HCT116 (cell line): ENCODE data around the gene TNC. TPM values are rescaled to one million over a fixed set of nuclear protein-coding genes. Genes with fewer than 3 reads are reported as not detected.

Source experiments
- ATAC-seq: fragments of 200-7000 bp; cut with Tn5 transposase; 2 replicates; pipeline ENCODE4 v1.9.1; 2020; ENCODE audit warnings: mild to moderate bottlenecking, moderate library complexity
- BruUV-seq: library from RNA; stranded (reverse); fragments of 400-500 nt; replicated peaks from 2 replicates; lab custom pipeline; 2021; lab: Mats Ljungman, UMichigan
- CTCF ChIA-PET: fragments of 300-600 bp; sonication (Branson Sonifier 250); formaldehyde crosslinking; loops from one replicate; lab custom pipeline; 2021; ENCODE audit warnings: antibody characterized with exemption; lab: Charles Lee
- POLR2A ChIA-PET: fragments of 300-600, 350-600 bp; sonication (Branson Sonifier 250); formaldehyde crosslinking; loops from one replicate; lab custom pipeline; 2021; ENCODE audit warnings: antibody characterized with exemption; lab: Charles Lee
- RAD21 ChIA-PET, 2 experiments: fragments of 300-600 bp; sonication (Branson Sonifier 250); formaldehyde crosslinking; loops; one replicate each; lab custom pipeline; 2023; ENCODE audit warnings: low total read pairs in 2 of 2; ENCODE audit not compliant: uncharacterized antibody in 2 of 2, unreplicated experiment in 2 of 2, low non-redundant PET in 1 of 2; lab: Charles Lee
- DNase-seq: peaks from one replicate; pipeline ENCODE4 v3.0.0-alpha.2; 2010; ENCODE audit warnings: low read depth, low spot score
- H2AFZ ChIP-seq: fragments of 200-600 bp; shearing (Covaris generic), sonication (generic); 2 replicates; pipeline ENCODE4 v1.6.1; 2017; ENCODE audit warnings: low read depth, mixed run types, mixed read lengths, antibody characterized with exemption, low read length; ENCODE audit not compliant: poor library complexity, severe bottlenecking
- H3K27ac ChIP-seq: 2 replicates; pipeline ENCODE4 v1.5.1; 2012; ENCODE audit warnings: low read depth, low read length
- H3K27me3 ChIP-seq: fragments of 200-600 bp; sonication (generic); 2 replicates; pipeline ENCODE4 v1.6.1; 2016; ENCODE audit warnings: mixed run types, low read length, mixed read lengths; ENCODE audit not compliant: insufficient read depth
- H3K36me3 ChIP-seq, 2 experiments: fragments of 200-500 bp in 1 of 2; fragments of 200-600 bp in 1 of 2; sonication (Bioruptor generic) in 1 of 2; sonication (generic) in 1 of 2; 2 replicates each; pipeline versions ENCODE4 v1.5.1 to v1.6.1; 2014 to 2016; ENCODE audit warnings: low read length in 2 of 2, inconsistent platforms in 1 of 2, mixed read lengths in 1 of 2, mixed run types in 1 of 2; ENCODE audit not compliant: insufficient read depth in 2 of 2, control insufficient read depth in 1 of 2
- H3K4me1 ChIP-seq, 2 experiments: fragments of 200-600 bp in 1 of 2; sonication (generic) in 1 of 2; 2 replicates each; pipeline versions ENCODE4 v1.5.1 to v1.6.1; 2012 to 2017; ENCODE audit warnings: low read length in 2 of 2, inconsistent platforms in 1 of 2, mild to moderate bottlenecking in 1 of 2, mixed read lengths in 1 of 2, mixed run types in 1 of 2, moderate library complexity in 1 of 2; ENCODE audit not compliant: insufficient read depth in 2 of 2, control insufficient read depth in 1 of 2
- H3K4me2 ChIP-seq: fragments of 200-600 bp; sonication (generic); 2 replicates; pipeline ENCODE4 v1.6.1; 2017; ENCODE audit warnings: mixed run types, low read length, mixed read lengths
- H3K4me3 ChIP-seq, 2 experiments: fragments of 200-600 bp in 1 of 2; sonication (generic) in 1 of 2; replicated peaks in 1 of 2; 2 replicates each; pipeline ENCODE4 v1.5.1; 2011 to 2016; ENCODE audit warnings: low read length in 2 of 2, control low read depth in 1 of 2, low read depth in 1 of 2, mild to moderate bottlenecking in 1 of 2, mixed read lengths in 1 of 2, mixed run types in 1 of 2
- H3K79me2 ChIP-seq: fragments of 200-600 bp; sonication (generic); 2 replicates; pipeline ENCODE4 v1.6.1; 2017; ENCODE audit warnings: mild to moderate bottlenecking, mixed run types, low read length, moderate library complexity, mixed read lengths; ENCODE audit not compliant: insufficient read depth
- H3K9ac ChIP-seq: fragments of 200-600 bp; sonication (generic); 2 replicates; pipeline ENCODE4 v1.6.1; 2016; ENCODE audit warnings: low read length, mixed read lengths
- H3K9me2 ChIP-seq: fragments of 200-600 bp; sonication (generic), shearing (Covaris generic); 2 replicates; pipeline ENCODE4 v1.6.1; 2017; ENCODE audit warnings: mixed run types, mild to moderate bottlenecking, moderate library complexity; ENCODE audit not compliant: insufficient read depth
- H3K9me3 ChIP-seq, 2 experiments: fragments of 200-500 bp in 1 of 2; fragments of 200-600 bp in 1 of 2; sonication (Bioruptor generic) in 1 of 2; sonication (generic) in 1 of 2; 2 replicates each; pipeline ENCODE4 v1.6.1; 2014 to 2017; ENCODE audit warnings: low read length in 2 of 2, mixed read lengths in 2 of 2, inconsistent platforms in 1 of 2, low read depth in 1 of 2, mild to moderate bottlenecking in 1 of 2, mixed run types in 1 of 2, moderate library complexity in 1 of 2; ENCODE audit not compliant: control insufficient read depth in 1 of 2, insufficient read depth in 1 of 2
- H4K20me1 ChIP-seq: fragments of 200-600 bp; sonication (generic), shearing (Covaris generic); 2 replicates; pipeline ENCODE4 v1.6.1; 2017; ENCODE audit warnings: mixed run types, mild to moderate bottlenecking, moderate library complexity; ENCODE audit not compliant: insufficient read depth
- EGR1 ChIP-seq: IDR thresholded peaks from 2 replicates; pipeline ENCODE4 v1.6.1; 2012; ENCODE audit warnings: low read depth
- EZH2 ChIP-seq: fragments of 200-600 bp; sonication (generic); IDR thresholded peaks from 2 replicates; pipeline ENCODE4 v1.6.1; 2017; ENCODE audit warnings: antibody characterized with exemption, mixed run types
- FOSL1 ChIP-seq: IDR thresholded peaks from 2 replicates; pipeline ENCODE4 v1.6.1; 2012; ENCODE audit warnings: low read depth
- JUND ChIP-seq: IDR thresholded peaks from 2 replicates; pipeline ENCODE4 v1.6.1; 2012
- POLR2AphosphoS5 ChIP-seq: IDR thresholded peaks from 2 replicates; pipeline ENCODE4 v1.6.1; 2011; ENCODE audit warnings: mild to moderate bottlenecking, low read depth, low read length, moderate library complexity
- TCF7L2 ChIP-seq: IDR thresholded peaks from 2 replicates; pipeline ENCODE4 v1.7.0; 2011; ENCODE audit warnings: borderline replicate concordance, inconsistent platforms; ENCODE audit not compliant: insufficient read depth, insufficient read length; ENCODE audit errors: extremely low read depth
- YY1 ChIP-seq: IDR thresholded peaks from 2 replicates; pipeline ENCODE4 v1.6.1; 2011; ENCODE audit warnings: low read length, low read depth, moderate library complexity, mild to moderate bottlenecking; ENCODE audit not compliant: insufficient replicate concordance; ENCODE audit errors: extremely low read depth
- ZFX ChIP-seq: fragments of 450-650 bp; IDR thresholded peaks from 2 replicates; pipeline ENCODE4 v1.6.1; 2017
- intact Hi-C: fragments of 100-400 bp; cut with micrococcal nuclease; formaldehyde crosslinking; loops from 2 replicates; pipeline ENCODE4 v1.10.0; 2022
- total RNA-seq: library from RNA; stranded (reverse); gene quantifications from one replicate; pipeline ENCODE4 v1.2.1, GENCODE V29; 2021; ENCODE audit not compliant: unreplicated experiment
- TF ChIP-seq, protein P1 (sequence below), 3 experiments: fragments of 200-600 bp in 1 of 3; sonication (generic) in 1 of 3; IDR thresholded peaks in 2 of 3; conservative IDR thresholded peaks in 1 of 3; 2 replicates each; pipeline ENCODE4 v1.5.1; 2012 to 2017; ENCODE audit warnings: low read depth in 2 of 3, low read length in 2 of 3, antibody characterized with exemption in 1 of 3, borderline replicate concordance in 1 of 3, control low read depth in 1 of 3, mild to moderate bottlenecking in 1 of 3, mixed read lengths in 1 of 3, mixed run types in 1 of 3, moderate library complexity in 1 of 3; ENCODE audit not compliant: insufficient read depth in 1 of 3

Gene TNC
- total RNA-seq, 1 experiment from 2014 or later, result 0.49 TPM

DNA sequence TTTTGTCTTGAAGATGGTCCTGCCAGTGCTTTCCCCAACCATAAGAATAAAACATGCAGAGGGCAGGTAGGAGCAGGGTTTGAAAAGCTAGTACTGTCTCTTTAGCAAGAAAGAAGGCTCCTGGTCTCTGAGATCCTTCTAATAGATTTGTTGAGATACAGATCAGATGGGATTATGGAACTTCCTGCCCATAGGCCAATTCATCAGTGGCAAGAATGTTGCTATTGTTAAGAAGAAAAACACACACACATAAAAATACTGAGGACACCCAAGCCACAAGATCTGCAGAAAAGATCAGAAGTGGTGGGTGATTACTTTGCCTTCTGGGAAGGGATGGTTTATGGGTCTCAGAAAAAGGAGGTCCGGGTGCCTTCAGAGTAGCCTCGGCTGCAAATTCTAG lies 59.8 kb downstream of the TNC start:
- H3K27me3 ChIP-seq, result peaks cover 36% of the 10 kb centered on the region; the same call in 1 of the 2 replicates
- intact Hi-C loops, result no loop called here
- H3K36me3 ChIP-seq, result no peaks in the 10 kb centered on the region
- TF ChIP-seq ZFX, result no peak
- no peak for TF ChIP-seq YY1
- TF ChIP-seq, protein P1, sequence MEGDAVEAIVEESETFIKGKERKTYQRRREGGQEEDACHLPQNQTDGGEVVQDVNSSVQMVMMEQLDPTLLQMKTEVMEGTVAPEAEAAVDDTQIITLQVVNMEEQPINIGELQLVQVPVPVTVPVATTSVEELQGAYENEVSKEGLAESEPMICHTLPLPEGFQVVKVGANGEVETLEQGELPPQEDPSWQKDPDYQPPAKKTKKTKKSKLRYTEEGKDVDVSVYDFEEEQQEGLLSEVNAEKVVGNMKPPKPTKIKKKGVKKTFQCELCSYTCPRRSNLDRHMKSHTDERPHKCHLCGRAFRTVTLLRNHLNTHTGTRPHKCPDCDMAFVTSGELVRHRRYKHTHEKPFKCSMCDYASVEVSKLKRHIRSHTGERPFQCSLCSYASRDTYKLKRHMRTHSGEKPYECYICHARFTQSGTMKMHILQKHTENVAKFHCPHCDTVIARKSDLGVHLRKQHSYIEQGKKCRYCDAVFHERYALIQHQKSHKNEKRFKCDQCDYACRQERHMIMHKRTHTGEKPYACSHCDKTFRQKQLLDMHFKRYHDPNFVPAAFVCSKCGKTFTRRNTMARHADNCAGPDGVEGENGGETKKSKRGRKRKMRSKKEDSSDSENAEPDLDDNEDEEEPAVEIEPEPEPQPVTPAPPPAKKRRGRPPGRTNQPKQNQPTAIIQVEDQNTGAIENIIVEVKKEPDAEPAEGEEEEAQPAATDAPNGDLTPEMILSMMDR (IDR thresholded peaks at IDR 0.05 in 2 of 3, conservative IDR thresholded peaks at IDR 0.05 in 1 of 3; ENCODE audit: borderline replicate concordance in 1 of 3, insufficient read depth in 1 of 3, low read depth in 2 of 3, low read length in 2 of 3), result no peak
- no peak for TF ChIP-seq EZH2
- TF ChIP-seq JUND, result no peak
- no peaks in the 10 kb centered on the region; the same call in 1 of the 2 replicates for H4K20me1 ChIP-seq
- no peak overlapping the region for H3K4me3 ChIP-seq
- ATAC-seq (no peak), DNase-seq (no peak)
- no peaks in the 10 kb centered on the region for H3K79me2 ChIP-seq
- CTCF ChIA-PET, result no interaction called here
- no peaks in the 10 kb centered on the region for H3K9me3 ChIP-seq
- no peak overlapping the region for H3K4me2 ChIP-seq
- POLR2A ChIA-PET, result no interaction called here
- no peak overlapping the region for H3K27ac ChIP-seq
- H3K9ac ChIP-seq, result no peak overlapping the region
- no peaks in the 10 kb centered on the region; a peak in 1 of 4 replicates for H3K4me1 ChIP-seq
- H2AFZ ChIP-seq, result no peak overlapping the region
- no TSS peak for BruUV-seq
- H3K9me2 ChIP-seq, result no peaks in the 10 kb centered on the region
- RAD21 ChIA-PET, result no interaction called here

DNA sequence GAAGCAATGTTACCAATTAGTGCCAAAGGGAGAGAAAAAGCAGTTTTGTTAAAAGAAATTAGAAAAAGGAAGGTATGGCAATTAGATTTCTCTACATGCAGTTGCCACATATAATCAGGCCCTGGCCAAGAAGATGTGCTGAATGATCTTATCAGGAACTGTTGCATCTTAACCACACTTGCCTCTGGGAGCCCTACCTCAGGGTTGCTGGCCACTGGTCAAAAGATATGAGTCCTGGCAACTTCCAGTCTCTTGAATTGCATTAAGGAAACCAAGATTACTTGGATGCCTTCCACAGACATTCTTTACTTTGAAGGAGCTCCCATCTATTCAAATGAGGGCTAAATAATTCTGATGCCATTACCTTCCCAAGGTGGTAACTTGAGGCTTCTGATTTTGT lies 60.4 kb downstream of the TNC start:
- Histone ChIP-seq H4K20me1 (no peaks in the 10 kb centered on the region; the same call in 1 of the 2 replicates), H3K4me3 (no peak overlapping the region), H3K4me1 (no peaks in the 10 kb centered on the region), H3K79me2 (no peaks in the 10 kb centered on the region), H3K9me2 (no peaks in the 10 kb centered on the region), H3K9me3 (no peaks in the 10 kb centered on the region), H2AFZ (no peak overlapping the region), H3K4me2 (no peak overlapping the region), H3K36me3 (no peaks in the 10 kb centered on the region), H3K27ac (no peak overlapping the region), H3K27me3 (peaks cover 36% of the 10 kb centered on the region; the same call in 1 of the 2 replicates), H3K9ac (no peak overlapping the region)
- POLR2A ChIA-PET, result no interaction called here
- no TSS peak for BruUV-seq
- intact Hi-C loops, result no loop called here
- TF ChIP-seq TCF7L2 (no peak), FOSL1 (no peak), POLR2AphosphoS5 (no peak), EGR1 (no peak)
- TF ChIP-seq, protein P1 (IDR thresholded peaks at IDR 0.05 in 2 of 3, conservative IDR thresholded peaks at IDR 0.05 in 1 of 3; ENCODE audit: borderline replicate concordance in 1 of 3, insufficient read depth in 1 of 3, low read depth in 2 of 3, low read length in 2 of 3), result no peak
- CTCF ChIA-PET, result no interaction called here
- RAD21 ChIA-PET, result no interaction called here
- ATAC-seq (no peak), DNase-seq (no peak)
